ENCODE results near the gene GSX2.
A peak's percentile ranks its signal among the peaks of the same experiment; 100 is the strongest.
"Not testable (repeated sequence)": the region's sequence is repeated elsewhere in the genome, so short reads cannot be mapped to it uniquely, and the experiment has no call there.

The GSX2 gene

DNA sequence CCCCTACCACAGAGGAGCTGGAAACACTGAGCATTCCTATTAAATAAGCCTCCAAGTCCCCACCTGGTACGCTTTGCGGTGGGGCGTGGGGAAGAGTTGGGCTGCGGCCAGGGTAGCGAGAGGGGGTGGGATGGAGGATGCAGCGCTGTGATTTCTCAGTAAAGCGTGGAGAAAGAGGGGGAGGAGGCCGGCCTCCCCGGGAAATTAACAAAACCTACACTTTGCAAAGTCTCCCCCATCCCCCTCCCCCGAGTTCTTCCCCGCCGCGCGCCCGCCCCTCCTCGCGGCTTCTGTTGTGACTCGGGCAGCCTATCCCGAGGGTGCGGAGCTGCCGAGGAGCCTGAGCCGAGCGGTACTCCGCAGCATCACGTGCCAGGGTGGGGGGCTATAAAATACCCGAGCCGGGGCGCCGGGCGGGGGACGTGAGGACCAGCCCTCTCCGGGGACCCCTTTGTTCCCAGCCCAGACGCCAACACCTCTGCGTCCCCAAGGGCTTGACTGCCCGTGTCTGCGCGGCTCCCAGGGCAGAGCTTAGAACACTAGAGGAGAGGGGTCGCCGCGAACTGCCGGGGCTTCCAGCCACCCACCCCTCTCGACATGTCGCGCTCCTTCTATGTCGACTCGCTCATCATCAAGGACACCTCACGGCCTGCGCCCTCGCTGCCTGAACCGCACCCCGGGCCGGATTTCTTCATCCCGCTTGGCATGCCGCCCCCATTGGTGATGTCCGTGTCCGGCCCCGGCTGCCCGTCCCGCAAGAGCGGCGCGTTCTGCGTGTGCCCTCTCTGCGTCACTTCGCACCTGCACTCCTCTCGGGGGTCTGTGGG is at the start of gene GSX2:
TSS of gene GSX2 (plus strand) at position 416 of the 827 bp plus-strand sequence. CDS start at position 598, 182 bp downstream.
- DNase-seq = no peak

DNA sequence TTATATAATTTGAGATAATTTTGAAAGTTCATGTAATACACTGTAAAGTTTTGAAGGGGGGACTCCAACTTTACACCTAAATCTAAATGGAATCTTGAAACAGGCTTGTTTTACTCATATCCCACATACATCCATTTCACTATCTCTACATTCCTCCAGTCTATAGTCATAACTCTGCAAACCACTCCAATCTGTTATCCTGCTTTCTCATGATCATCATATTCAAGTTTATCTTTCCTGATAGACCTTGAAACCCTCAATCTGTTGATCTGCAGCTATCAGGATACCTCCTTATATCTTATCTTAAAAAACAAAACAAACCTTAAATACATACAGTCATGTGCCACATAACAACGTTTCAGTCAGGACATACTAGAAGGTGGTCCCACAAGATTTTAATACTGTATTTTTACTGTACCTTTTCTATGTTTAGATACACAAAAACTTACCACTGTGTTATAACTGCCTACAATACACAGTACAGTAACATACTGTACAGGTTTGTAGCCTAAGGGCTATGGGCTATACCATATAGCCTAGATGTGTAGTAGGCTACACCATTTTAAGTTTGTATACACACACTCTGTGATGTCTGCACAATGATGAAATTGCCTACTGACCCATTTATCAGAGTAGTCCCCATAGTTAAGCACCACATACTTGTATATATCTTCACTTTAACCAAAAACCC is 49.6 kb upstream of the GSX2 start:
- DNase-seq = no peak

DNA sequence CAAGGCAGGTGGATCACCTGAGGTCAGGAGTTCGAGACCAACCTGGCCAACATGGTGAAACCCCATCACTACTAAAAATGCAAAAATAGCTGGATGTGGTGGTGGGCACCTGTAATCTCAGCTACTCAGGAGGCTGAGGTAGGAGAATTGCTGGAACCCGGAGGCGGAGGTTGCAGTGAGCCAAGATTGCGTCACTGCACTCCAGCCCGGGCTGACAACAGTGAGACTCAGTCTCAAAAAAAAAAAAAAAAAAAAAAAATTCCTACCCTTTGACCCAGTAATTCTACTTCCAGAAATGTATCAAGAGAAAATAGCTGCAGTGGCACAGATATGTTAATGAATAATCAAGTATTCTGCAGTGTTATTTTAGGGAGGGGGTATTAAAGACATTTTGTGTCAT is 46.6 kb upstream of the GSX2 start:
- not testable (repeated sequence) for DNase-seq

DNA sequence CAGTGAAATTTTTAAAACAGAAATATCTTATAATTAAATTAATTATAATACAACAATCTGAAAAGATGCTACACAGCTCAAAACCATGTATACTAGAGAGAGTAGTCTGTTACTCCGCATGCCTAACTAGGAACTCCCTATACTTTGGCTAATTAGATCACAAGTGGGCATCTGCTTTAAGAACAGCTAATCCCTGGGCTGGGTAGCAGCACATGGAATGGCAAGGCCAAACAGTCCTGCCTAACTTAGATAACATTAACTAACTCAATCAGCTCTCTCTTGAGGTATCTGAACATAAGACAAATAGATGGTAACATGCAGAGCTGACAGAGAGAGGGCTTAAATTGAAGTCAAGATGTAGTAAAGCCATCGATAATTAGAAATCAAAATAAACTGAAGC is 45.5 kb upstream of the GSX2 start:
- no peak for DNase-seq

DNA sequence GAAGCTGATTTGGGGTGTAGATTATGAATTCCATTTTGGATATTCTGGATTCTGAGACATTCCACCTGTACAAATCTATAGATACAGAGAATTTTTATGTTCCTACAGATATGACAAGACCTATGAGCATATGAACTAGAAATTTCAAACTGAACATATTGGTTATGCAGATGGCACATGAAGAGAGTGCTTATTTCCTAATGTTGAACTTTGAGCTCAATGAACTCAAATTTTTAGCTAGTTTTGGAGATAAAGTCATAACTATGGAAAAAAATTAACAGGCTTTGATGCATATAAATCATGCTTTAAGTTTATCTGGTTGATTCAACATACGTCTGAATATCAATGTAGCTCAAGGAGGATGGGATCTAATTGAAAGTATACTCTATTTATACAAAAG is 44.5 kb upstream of the GSX2 start:
- DNase-seq = no peak

DNA sequence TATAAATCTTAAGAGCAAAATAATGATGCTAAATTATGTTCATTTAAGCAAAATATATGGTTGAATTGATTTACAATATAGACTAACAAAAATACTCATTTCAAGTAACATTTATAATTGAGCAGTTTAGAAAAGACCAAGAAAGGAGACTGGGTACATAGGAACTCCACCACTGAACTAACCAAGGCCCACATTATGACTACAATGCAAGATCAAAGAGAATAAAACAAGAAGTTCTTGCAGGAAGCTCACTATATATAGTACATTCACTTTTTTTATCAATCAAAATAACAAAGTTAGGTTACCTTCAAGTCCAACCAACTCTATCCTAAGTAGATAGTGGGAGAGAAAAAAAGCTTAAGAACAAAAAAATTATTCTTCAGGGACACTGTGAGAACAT is 43.6 kb upstream of the GSX2 start:
- no peak for DNase-seq

DNA sequence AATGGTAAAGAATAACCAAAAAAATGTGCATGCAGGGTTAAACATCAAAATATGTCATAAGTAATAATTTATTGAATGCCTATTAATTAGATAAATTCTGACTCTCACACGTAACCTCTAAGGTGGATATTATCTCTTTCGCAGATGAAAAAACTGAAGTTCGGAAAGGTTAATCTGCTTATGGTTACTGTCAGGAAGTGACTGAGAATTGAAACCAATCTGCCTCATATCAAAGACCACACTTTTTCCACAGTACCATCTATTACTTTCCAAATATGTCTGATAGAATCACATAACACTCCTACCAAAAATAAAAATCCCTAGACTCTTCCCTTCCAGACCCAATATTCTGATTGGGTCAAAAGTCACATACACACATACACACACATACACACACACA is 41.8 kb upstream of the GSX2 start:
- no peak for DNase-seq

DNA sequence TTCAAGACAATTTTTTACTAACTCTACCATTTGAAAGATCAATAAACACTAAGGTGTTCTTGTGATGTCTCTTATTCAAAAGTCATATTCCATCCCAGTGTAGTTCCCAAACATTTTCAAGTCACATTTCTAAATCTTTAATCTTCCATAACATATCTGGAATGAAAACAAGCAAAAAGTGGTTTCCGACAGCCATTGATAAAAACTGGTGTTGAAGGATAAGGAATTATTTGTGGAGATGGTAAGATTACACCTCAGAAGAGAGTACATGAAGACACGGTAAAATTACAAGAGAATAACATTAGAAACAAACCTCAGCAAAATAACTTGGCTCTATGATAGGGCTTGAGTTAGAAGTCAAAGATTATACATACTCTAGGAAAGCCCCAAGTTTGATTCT is 39.8 kb upstream of the GSX2 start:
- DNase-seq = no peak

DNA sequence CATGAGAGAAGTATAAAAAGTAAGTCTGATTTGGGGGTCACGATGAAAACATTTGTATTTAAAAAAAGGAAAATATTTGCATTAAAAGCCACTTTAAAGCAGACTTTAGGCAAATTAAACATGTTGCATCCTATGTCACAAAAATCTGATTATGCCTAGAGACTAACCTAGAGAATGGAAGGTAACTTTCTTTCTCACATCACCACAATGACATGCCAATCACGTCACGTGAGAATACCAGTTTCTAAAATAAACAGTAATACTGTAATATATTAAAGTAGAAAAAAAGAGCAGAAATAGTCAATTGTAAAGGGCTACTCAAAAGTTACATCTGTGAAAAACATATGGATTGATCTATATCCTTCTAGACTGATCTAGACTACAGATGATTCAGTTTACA is 38.9 kb upstream of the GSX2 start:
- DNase-seq = no peak

DNA sequence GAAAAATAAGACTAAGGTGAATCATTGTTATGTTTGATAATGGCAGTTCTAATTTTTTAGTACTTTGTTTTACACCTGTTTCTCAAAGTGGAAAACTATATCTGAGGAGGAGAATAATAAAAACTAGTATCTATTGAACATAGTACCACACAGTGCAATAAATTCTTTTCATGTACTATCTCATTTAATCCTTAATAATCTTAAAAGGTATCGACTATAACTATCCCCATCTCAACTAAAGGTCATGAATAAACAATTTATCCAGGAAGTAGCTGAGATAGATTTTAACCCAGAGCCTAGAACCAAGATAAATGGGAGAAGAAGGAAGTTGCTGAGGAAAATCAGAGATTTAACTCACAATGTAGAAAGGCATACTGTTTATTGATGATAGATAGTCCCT is 38.1 kb upstream of the GSX2 start:
- DNase-seq = no peak

DNA sequence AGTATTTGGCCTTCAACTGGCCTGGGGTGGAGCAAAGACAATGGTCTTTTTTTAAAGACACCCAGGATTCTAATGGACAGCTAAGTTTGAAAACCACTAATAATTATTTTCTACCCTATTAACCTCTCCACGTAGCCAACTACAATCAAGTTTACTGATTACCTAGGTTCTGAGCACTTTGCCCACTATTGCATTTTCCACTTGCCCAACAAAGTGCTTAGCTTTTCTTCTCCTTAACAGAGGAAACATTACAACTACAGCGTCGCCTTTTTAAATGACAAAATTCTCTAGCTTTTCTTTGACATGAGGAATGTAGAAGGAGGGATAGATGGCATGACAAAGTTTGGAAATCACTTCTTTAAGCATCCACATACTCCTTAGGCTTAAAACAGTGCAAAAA is 37.6 kb upstream of the GSX2 start:
- DNase-seq = no peak

DNA sequence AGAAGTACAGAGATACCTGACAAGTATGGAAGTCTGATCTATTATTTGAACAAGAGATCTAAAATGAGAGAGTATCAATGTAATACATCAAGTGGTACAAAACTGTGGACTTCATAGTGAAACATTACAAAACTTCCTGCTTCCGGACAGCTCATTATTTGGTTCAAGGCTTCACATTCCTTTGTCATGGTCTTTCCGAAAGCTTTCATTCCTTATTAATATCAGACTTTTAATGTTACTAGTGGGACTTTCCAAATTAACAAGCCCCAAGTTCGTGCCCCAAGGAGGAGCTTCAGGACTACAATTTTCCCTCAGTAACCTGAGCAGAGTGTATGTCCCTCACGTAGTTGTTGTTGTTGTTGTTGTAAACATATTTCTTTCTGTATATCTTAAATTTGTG is 36.7 kb upstream of the GSX2 start:
- DNase-seq = no peak

DNA sequence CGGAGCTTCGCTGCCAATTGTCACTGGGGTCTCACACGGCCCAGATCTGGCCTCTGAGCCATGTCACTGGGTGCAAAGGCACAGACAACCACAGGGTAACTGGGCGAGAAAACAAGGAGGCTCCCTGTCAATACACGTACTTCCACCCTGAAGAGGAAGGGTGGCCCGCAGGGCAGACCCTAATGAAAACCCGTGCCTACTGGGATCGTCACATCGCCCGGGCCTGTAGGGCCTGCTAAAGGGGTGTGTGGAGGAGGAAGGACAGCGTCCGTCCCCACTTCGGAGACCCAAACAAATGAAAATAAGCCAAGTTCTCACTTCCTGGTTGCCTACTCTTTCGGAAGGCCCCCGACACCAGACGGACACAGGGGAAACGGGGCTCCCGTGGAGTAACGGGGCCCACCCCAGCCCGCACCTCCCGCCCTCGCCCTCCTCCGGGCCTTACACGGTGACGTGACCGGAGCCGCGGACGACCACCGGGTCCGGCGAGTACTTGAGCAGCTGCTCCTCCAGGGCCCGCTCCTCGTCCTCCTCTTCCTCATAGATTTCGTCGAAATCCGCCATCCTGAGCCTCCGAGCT is 36.1 kb upstream of the GSX2 start:
- no peak for DNase-seq

DNA sequence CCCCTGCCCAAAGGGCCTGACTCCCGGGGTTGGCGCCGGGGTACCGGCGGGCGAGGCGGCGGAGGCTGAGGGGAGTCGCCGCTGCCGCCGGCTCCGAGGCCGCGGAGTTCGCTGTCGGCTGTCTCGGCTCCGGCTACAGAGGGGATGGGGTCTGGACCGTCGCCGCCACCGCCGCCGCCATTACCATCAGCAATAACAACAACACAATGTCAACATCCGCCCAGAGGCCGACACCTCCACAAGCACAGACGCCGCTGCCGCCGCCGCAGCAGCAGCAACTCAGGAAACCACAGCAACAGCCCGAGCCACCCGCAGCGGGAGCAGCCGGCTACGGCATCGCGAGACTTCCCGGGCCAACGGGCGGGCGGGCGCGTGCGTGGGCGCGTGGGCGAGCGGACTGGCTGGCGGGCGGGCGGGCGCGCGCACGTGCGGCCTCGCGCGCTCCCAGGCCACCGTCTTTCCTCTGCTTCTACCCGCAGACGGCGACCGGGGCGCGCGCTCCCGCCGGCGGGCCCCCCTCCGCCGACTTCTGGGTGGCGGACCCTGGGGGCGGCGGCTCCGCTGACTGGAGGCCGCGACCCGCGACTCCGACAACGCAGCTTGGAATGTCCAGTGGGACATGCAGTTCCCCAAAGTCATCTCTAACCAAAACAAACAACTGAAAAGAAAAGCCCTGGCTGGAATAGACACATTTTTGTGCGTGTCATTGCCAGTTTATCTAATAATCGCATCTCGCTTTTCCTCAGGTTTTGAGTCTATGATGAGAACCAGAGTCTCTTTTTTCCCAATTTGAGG is 35.4 kb upstream of the GSX2 start, which contains the start of gene CHIC2:
TSS of gene CHIC2 (minus strand) at position 289 of the 795 bp plus-strand sequence. CDS start 305 bp downstream, outside the sequence.
- DNase-seq = peak; percentile 93

DNA sequence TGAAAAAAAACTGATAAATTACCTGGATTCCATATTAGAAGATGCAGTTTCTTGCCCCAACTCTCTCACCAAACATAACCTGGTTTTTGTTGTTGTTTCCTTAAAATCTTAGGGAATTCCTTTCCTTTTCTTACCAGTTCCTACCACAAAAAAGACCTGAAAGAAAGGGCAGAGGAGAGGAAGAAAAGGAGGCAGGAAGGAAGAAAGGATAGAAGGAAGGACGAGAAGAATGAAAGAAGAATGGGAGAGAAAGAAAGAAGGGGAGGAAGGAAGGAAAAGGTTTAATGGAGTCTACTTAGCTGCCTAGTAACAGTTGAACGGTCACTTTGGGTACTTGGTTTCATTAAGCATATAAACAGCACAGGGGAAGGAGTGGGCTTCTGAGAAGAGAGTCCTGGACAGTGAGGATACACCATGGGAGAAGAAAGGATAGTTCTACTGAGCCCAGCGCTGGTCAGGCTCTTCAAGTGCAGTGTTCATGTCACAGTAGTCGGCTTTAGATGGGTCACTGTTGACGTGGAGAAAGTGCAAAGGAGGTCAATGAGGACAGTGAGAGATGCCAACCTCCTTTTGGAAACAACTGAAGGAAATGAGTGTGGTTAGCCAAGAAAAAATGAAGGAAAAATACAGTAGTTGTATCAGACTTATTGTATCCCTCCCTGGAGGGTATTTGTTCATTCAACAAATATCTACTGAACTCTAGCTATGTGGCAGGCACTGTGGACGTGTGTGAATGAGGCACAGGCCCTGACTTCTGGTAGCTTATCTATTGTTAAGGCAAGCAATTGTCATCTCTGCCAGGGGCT is 34.5 kb upstream of the GSX2 start:
- no peak for DNase-seq

DNA sequence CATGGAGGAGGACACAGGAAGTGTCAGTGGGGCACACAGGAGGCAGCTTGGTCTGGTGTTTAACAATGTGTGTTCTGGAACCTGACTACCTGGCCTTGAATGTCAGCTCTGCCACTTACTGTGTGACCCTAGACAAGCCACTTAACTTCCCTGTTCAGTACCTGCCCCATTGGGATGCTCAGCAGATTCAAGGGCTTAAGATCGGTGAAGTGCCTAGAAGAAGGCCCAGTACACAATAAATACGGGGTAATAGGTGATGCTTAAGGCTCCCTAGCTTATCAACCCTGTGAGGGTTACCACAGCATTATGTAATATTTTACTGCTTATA is 33.9 kb upstream of the GSX2 start:
- no peak for DNase-seq

DNA sequence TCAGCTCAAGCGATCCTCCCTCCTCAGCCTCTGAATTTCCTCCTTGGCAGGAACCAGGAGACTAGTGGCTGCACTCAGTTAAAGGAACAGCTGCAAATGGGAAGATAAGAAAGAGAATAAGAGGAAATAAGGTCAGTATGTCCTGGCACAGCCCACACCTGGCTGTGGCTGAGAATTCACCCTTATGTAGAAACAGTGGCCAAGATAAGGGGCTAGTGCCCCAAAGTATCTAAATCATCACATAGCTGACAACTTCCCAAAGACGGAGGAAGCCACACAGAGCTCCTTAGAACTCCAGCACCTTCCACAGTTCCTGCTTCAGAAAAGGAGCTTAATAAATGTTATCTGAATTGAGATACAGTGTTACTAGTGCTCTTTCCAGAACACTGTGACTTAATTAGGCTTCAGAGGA is 33.2 kb upstream of the GSX2 start:
- DNase-seq = no peak

DNA sequence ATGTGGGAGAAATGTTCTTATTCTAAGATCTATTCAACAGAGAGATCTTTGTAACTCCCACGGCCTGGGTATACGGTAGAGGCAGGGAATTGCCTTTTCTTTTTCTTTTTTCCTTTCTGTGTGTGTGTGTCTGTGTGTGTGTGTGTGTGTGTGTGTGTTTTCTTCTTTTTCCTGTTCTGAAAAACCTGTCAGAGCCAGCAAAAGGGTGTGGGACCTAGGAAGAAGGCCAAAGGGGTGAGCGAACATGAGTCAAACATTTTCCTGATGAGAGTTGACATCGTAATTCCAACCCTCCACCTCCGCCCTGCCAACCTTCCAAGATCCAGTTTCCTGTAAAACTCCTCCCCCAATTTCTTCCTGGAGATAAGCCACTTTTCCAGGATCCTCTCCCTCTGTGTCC is 32.8 kb upstream of the GSX2 start:
- no peak for DNase-seq

DNA sequence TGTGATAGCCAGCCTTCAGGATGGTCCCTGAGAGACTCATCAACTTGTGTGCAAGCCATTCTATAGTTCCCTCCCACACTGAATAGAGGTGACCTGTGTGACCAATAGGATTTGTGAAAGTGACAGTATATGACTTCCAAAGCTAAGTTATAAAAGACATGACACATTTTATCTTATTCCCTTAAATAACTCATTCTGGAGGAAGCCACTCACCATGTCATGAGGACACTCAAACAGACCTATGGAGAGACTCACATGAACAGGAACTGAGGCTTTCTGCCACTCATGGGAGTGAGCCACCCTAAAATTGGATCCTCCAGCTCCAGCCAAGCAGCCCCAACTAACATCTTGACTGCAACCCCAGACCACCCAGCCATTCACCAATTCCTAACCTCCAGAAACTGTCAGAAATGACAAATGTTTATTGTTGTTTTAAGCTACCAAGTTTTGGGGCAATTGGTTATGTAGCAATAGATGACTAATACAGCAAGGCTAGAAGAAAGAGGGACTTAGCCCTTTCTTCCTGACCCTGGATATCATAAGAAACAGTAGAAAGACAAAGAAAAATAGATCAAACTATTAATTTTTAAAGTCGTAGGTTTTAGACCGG is 26.6 kb upstream of the GSX2 start:
- DNase-seq = no peak

DNA sequence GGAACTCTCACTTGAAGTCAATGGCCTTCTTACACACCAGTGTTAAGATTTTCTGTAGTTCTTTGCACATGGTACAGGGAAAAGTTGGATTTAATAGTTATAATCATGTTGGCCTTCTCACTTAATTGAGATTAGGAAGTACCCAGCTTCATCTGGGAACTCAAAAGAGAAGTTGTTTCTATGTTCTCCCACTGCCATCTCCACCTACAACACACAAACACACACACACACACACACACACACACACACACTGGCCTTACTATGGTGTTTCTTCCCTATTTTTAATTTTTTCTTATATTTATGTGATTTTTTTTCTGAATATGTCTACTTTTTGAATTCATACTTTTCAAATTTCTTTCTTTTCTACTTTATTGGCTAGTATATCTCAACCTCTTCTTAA is 25.6 kb upstream of the GSX2 start:
- DNase-seq = no peak

DNA sequence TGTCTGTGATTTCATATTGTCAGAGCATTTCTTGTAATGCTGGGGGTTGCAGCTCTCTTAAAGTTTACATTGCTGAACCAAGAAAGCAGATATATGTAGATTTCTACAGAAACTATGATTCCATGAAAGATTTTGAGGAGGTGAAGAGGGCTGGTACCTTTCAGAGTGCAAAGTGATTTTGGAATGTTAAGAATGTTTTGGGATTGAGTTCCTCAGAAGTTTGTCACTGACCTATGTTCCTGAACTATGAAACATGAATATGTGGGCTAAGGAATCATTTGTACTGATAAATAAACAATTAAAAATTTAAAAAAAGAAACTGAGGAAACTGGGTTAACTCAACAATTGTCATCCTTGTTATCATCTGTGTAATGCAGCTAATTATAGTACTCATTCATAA is 23.3 kb upstream of the GSX2 start:
- DNase-seq = no peak

DNA sequence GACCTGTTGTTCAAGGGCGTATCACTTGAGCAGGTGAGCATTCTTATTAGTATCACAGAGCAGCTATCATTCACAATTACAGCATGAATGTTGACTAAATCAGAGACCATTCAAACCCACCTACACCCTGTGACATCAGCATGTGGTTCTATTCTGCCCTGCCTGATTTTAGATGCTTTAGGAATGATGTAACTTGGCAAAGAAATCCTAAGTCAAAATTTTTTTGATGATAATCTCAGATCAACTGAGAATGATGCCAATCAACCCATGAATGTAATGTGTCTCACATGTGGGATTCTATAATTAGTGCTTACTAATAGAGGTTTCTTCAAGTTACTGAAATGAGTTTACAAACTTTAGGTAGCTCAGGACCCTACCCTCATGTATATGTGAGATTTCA is 22.2 kb upstream of the GSX2 start:
- no peak for DNase-seq
